IMR-90 (cell line): ENCODE data around the gene SGMS1. TPM values are rescaled to one million over a fixed set of nuclear protein-coding genes. Genes with fewer than 3 reads are reported as not detected.

Source experiments
- ATAC-seq: fragments of 200-7000 bp; cut with Tn5 transposase; 2 replicates; pipeline ENCODE4 v1.9.1; 2020; ENCODE audit warnings: low read depth, mild to moderate bottlenecking, moderate library complexity
- BruUV-seq: library from RNA; stranded (reverse); fragments of 400-500 nt; replicated peaks from 2 replicates; lab custom pipeline; 2021; lab: Mats Ljungman, UMichigan
- CTCF ChIA-PET: fragments of 300-600 bp; formaldehyde crosslinking; extraction: SDS; loops from one replicate; lab custom pipeline; 2021; ENCODE audit warnings: antibody characterized with exemption; lab: Yijun Ruan, JAX
- POLR2A ChIA-PET: fragments of 300-600 bp; sonication (Branson Sonifier 250); formaldehyde crosslinking; loops from one replicate; lab custom pipeline; 2022; ENCODE audit warnings: antibody characterized with exemption; ENCODE audit not compliant: unreplicated experiment; lab: Charles Lee
- DNase-seq: peaks from one replicate; pipeline ENCODE4 v3.0.0; 2013
- H2AFZ ChIP-seq: replicated peaks from 2 replicates; pipeline ENCODE3; 2013; ENCODE audit warnings: low read length, mild to moderate bottlenecking; ENCODE audit not compliant: poor library complexity
- H2AK5ac ChIP-seq: 2 replicates; pipeline ENCODE4 v1.6.1; 2013; ENCODE audit warnings: low read depth, low read length, inconsistent platforms
- H2AK9ac ChIP-seq: replicated peaks from 2 replicates; pipeline ENCODE3; 2013; ENCODE audit warnings: mild to moderate bottlenecking, low read depth, low read length, moderate library complexity; ENCODE audit not compliant: poor library complexity
- H2BK120ac ChIP-seq: 2 replicates; pipeline ENCODE4 v1.6.1; 2013; ENCODE audit warnings: low read depth, low read length, inconsistent platforms
- H2BK15ac ChIP-seq: 3 replicates; pipeline ENCODE4 v1.6.1; 2013; ENCODE audit warnings: low read depth, low read length, inconsistent platforms
- H2BK20ac ChIP-seq: 2 replicates; pipeline ENCODE4 v1.6.1; 2013; ENCODE audit warnings: low read depth, mild to moderate bottlenecking, inconsistent platforms, low read length, moderate library complexity
- H2BK5ac ChIP-seq: 2 replicates; pipeline ENCODE4 v1.6.1; 2013; ENCODE audit warnings: mild to moderate bottlenecking, low read depth, low read length, inconsistent platforms; ENCODE audit not compliant: poor library complexity, severe bottlenecking
- H3K14ac ChIP-seq: replicated peaks from 2 replicates; pipeline ENCODE4 v1.6.1; 2013; ENCODE audit warnings: low read depth, low read length, inconsistent platforms
- H3K18ac ChIP-seq: 2 replicates; pipeline ENCODE4 v1.6.1; 2013; ENCODE audit warnings: low read depth, low read length, control low read depth
- H3K23ac ChIP-seq: 2 replicates; pipeline ENCODE4 v1.6.1; 2013; ENCODE audit warnings: low read depth, low read length, inconsistent platforms
- H3K27ac ChIP-seq: 2 replicates; pipeline ENCODE4 v1.5.1; 2013; ENCODE audit warnings: mild to moderate bottlenecking, control low read depth, low read length; ENCODE audit not compliant: insufficient read depth
- H3K27me3 ChIP-seq: 2 replicates; pipeline ENCODE4 v1.6.1; 2013; ENCODE audit warnings: low read length; ENCODE audit not compliant: control insufficient read depth, insufficient read depth
- H3K36me3 ChIP-seq: 2 replicates; pipeline ENCODE4 v1.6.1; 2013; ENCODE audit warnings: low read length, mixed read lengths; ENCODE audit not compliant: control insufficient read depth, insufficient read depth
- H3K4ac ChIP-seq: 2 replicates; pipeline ENCODE4 v1.6.1; 2013; ENCODE audit warnings: low read depth, low read length, inconsistent platforms
- H3K4me1 ChIP-seq: 2 replicates; pipeline ENCODE4 v1.6.1; 2013; ENCODE audit warnings: low read length, mixed read lengths; ENCODE audit not compliant: control insufficient read depth, insufficient read depth
- H3K4me2 ChIP-seq: 2 replicates; pipeline ENCODE4 v1.6.1; 2013; ENCODE audit warnings: low read depth, mild to moderate bottlenecking, control low read depth, low read length, moderate library complexity
- H3K4me3 ChIP-seq: 2 replicates; pipeline ENCODE4 v1.5.1; 2013; ENCODE audit warnings: low read depth, mild to moderate bottlenecking, control low read depth, low read length, moderate library complexity; ENCODE audit not compliant: insufficient read depth
- H3K56ac ChIP-seq: 2 replicates; pipeline ENCODE4 v1.6.1; 2013; ENCODE audit warnings: low read length, inconsistent platforms; ENCODE audit not compliant: insufficient read depth; ENCODE audit errors: extremely low read depth
- H3K79me1 ChIP-seq, 2 experiments: 2 replicates each; pipeline ENCODE4 v1.6.1; 2013; ENCODE audit warnings: low read length in 2 of 2, inconsistent platforms in 1 of 2, low read depth in 1 of 2
- H3K9ac ChIP-seq: 2 replicates; pipeline ENCODE4 v1.6.1; 2013; ENCODE audit warnings: low read depth, low read length, control low read depth
- H3K9me1 ChIP-seq: 2 replicates; pipeline ENCODE4 v1.6.1; 2013; ENCODE audit warnings: low read length, inconsistent platforms; ENCODE audit not compliant: insufficient read depth
- H3K9me3 ChIP-seq: 2 replicates; pipeline ENCODE4 v1.6.1; 2013; ENCODE audit warnings: low read length; ENCODE audit not compliant: control insufficient read depth, insufficient read depth
- H4K20me1 ChIP-seq: 2 replicates; pipeline ENCODE4 v1.6.1; 2013; ENCODE audit warnings: low read length, inconsistent platforms; ENCODE audit not compliant: insufficient read depth
- H4K5ac ChIP-seq: 2 replicates; pipeline ENCODE4 v1.6.1; 2013; ENCODE audit warnings: mild to moderate bottlenecking, low read depth, low read length, control low read depth
- H4K8ac ChIP-seq, 2 experiments: 2 replicates each; pipeline ENCODE4 v1.6.1; 2013; ENCODE audit warnings: low read depth in 2 of 2, low read length in 2 of 2, control low read depth in 1 of 2, inconsistent platforms in 1 of 2
- H4K91ac ChIP-seq: 2 replicates; pipeline ENCODE4 v1.6.1; 2013; ENCODE audit warnings: low read depth, low read length, inconsistent platforms; ENCODE audit not compliant: insufficient read depth
- BHLHE40 ChIP-seq: fragments of 150-350 bp; IDR thresholded peaks from 2 replicates; pipeline ENCODE4 v1.6.1; 2016; ENCODE audit warnings: mild to moderate bottlenecking, low read depth, low read length
- CEBPB ChIP-seq: IDR thresholded peaks from 2 replicates; pipeline ENCODE4 v1.6.1; 2012; ENCODE audit warnings: low read depth, low read length, improper control_type of control experiment
- FOS ChIP-seq: fragments of 150-350 bp; IDR thresholded peaks from 2 replicates; pipeline ENCODE4 v1.6.1; 2016; ENCODE audit warnings: low read depth, low read length
- MAFK ChIP-seq: IDR thresholded peaks from 2 replicates; pipeline ENCODE4 v1.6.1; 2012; ENCODE audit warnings: low read depth, low read length, improper control_type of control experiment
- MAZ ChIP-seq: IDR thresholded peaks from 2 replicates; pipeline ENCODE4 v1.6.1; 2012; ENCODE audit warnings: low read depth, mild to moderate bottlenecking, low read length, improper control_type of control experiment, moderate library complexity, borderline replicate concordance
- RAD21 ChIP-seq: IDR thresholded peaks from 2 replicates; pipeline ENCODE4 v1.6.1; 2012; ENCODE audit warnings: low read length, improper control_type of control experiment
- RCOR1 ChIP-seq: IDR thresholded peaks from 2 replicates; pipeline ENCODE4 v1.6.1; 2012; ENCODE audit warnings: mild to moderate bottlenecking, low read length, improper control_type of control experiment; ENCODE audit not compliant: insufficient replicate concordance
- WGBS, 2 experiments: methylation state at CpG; one replicate each; pipeline versions ENCODE4 v1.1.5 to v1.1.7; 2013; ENCODE audit warnings: missing lambda C conversion rate in 2 of 2; ENCODE audit not compliant: insufficient read length in 1 of 2; ENCODE audit errors: extremely low coverage in 2 of 2; 5-methylcytosine and 5-hydroxymethylcytosine counted together
- dilution Hi-C: fragments of 300-500 bp; cut with HindIII; formaldehyde crosslinking; loops from one replicate; pipeline ENCODE4 v1.14.3; 2018; ENCODE audit warnings: low sequenced_read_pairs; ENCODE audit not compliant: unreplicated experiment
- in situ Hi-C: fragments of 300-500 bp; cut with MboI; formaldehyde crosslinking; loops from 3 replicates; pipeline ENCODE4 v1.14.3; 2019; ENCODE audit warnings: low sequenced_read_pairs, inconsistent platforms, mixed read lengths
- intact Hi-C: fragments of 100-400 bp; cut with micrococcal nuclease; formaldehyde crosslinking; loops from 2 replicates; pipeline ENCODE4 v1.10.0; 2022
- polyA plus RNA-seq, 3 experiments: library from polyadenylated mRNA; depleted of rRNA; stranded (reverse); fragments of >200 nt; gene quantifications; 2 replicates each; pipeline ENCODE4 v1.2.3, GENCODE V29; 2012; ENCODE audit warnings: low replicate concordance in 1 of 3
- total RNA-seq: library from RNA; depleted of rRNA; stranded (reverse); fragments of >200 nt; gene quantifications from 2 replicates; pipeline ENCODE4 v1.2.3, GENCODE V29; 2012
- TF ChIP-seq, protein P1 (sequence below): conservative IDR thresholded peaks from 2 replicates; pipeline ENCODE4 v1.5.1; 2012; ENCODE audit warnings: mild to moderate bottlenecking, low read depth, low read length, improper control_type of control experiment
- TF ChIP-seq, protein P2 (sequence below): fragments of 150-350 bp; IDR thresholded peaks from 2 replicates; pipeline ENCODE4 v1.6.1; 2016; ENCODE audit warnings: low read depth, mild to moderate bottlenecking, low read length, moderate library complexity, borderline replicate concordance
- TF ChIP-seq, protein P3 (sequence below): fragments of 150-350 bp; IDR thresholded peaks from 2 replicates; pipeline ENCODE4 v1.6.1; 2017; ENCODE audit warnings: mild to moderate bottlenecking, antibody characterized with exemption, low read length, low read depth

Gene SGMS1
- total and polyA plus RNA-seq, 2 of the 4 experiments (the other 2 are of a cell fraction), result 9.8 to 30.8 TPM

DNA sequence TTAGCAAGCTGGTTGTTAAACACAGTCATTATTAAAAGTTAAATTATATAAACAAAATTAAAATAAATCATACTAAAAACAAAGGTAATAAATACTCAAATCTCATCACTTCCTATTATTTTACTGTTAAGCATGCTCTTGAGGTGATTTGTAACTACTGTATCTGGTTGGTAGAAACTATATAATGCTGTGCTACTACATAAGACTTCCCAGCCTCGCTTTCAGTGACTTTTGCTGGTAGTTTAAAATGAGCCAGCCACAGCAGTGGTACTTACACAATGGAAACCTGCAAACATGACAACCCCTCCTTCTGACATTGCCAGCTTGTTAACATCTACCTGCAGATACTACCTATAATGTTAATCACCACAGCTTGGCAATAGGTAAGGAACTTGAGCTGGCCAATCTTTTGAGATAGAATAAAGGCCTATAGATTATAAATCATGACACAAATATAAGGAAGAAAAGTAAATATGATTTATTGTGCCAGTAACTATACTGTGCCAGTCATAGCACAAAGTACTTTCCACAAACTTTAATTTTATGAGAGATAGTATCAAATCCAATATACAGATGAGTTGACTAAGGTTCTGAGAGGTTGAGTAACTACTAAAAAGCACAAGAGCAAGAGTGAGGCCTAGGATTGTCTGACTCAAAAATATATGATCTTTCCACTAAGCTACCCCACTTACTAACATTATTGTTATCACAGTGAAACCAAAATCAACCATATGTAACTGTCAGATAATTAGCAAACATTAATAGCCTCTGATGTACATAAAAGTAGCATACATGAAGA, 191.3 kb downstream of the SGMS1 start:
- no peak overlapping the region for H3K18ac ChIP-seq
- TF ChIP-seq RCOR1 (no peak), BHLHE40 (no peak), MAZ (no peak), RAD21 (no peak), FOS (no peak), CEBPB (no peak), MAFK (no peak)
- TF ChIP-seq, protein P1, sequence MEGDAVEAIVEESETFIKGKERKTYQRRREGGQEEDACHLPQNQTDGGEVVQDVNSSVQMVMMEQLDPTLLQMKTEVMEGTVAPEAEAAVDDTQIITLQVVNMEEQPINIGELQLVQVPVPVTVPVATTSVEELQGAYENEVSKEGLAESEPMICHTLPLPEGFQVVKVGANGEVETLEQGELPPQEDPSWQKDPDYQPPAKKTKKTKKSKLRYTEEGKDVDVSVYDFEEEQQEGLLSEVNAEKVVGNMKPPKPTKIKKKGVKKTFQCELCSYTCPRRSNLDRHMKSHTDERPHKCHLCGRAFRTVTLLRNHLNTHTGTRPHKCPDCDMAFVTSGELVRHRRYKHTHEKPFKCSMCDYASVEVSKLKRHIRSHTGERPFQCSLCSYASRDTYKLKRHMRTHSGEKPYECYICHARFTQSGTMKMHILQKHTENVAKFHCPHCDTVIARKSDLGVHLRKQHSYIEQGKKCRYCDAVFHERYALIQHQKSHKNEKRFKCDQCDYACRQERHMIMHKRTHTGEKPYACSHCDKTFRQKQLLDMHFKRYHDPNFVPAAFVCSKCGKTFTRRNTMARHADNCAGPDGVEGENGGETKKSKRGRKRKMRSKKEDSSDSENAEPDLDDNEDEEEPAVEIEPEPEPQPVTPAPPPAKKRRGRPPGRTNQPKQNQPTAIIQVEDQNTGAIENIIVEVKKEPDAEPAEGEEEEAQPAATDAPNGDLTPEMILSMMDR, result no peak
- TF ChIP-seq, protein P2, sequence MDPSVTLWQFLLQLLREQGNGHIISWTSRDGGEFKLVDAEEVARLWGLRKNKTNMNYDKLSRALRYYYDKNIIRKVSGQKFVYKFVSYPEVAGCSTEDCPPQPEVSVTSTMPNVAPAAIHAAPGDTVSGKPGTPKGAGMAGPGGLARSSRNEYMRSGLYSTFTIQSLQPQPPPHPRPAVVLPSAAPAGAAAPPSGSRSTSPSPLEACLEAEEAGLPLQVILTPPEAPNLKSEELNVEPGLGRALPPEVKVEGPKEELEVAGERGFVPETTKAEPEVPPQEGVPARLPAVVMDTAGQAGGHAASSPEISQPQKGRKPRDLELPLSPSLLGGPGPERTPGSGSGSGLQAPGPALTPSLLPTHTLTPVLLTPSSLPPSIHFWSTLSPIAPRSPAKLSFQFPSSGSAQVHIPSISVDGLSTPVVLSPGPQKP, result no peak
- TF ChIP-seq, protein P3, sequence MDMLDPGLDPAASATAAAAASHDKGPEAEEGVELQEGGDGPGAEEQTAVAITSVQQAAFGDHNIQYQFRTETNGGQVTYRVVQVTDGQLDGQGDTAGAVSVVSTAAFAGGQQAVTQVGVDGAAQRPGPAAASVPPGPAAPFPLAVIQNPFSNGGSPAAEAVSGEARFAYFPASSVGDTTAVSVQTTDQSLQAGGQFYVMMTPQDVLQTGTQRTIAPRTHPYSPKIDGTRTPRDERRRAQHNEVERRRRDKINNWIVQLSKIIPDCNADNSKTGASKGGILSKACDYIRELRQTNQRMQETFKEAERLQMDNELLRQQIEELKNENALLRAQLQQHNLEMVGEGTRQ, result no peak
- no peak overlapping the region for H4K91ac ChIP-seq
- no peak overlapping the region for H3K4me2 ChIP-seq
- no peak overlapping the region for H3K4ac ChIP-seq
- H2BK5ac ChIP-seq, result no peak overlapping the region
- in situ Hi-C loops, result no loop called here
- no peaks in the 10 kb centered on the region for H3K36me3 ChIP-seq
- ChIA-PET CTCF (no interaction called here), POLR2A (no interaction called here)
- no peak overlapping the region for H3K56ac ChIP-seq
- H3K79me1 ChIP-seq, result peaks cover 0 to 3% of the 10 kb centered on the region in 2 experiments; a peak in 1 of 4 replicates
- H3K27me3 ChIP-seq, result no peaks in the 10 kb centered on the region
- no CpG with 5 or more reads among the region's 1 CpG for WGBS, 2 experiments
- no peak for DNase-seq
- no peak overlapping the region for H4K8ac ChIP-seq
- intact Hi-C loops, result loop anchor here (5.0 kb wide), 1 partner anchor 115 kb away; no protein-coding TSS in a partner anchor
- no TSS peak for BruUV-seq
- H2BK15ac ChIP-seq, result no peak overlapping the region
- peaks cover 5% of the 10 kb centered on the region for H3K4me1 ChIP-seq
- no peak overlapping the region for H2AK5ac ChIP-seq
- no peak overlapping the region for H2BK120ac ChIP-seq
- no peak overlapping the region for H2AFZ ChIP-seq
- H3K9me3 ChIP-seq, result no peaks in the 10 kb centered on the region
- no peak for ATAC-seq
- H3K9me1 ChIP-seq, result no peaks in the 10 kb centered on the region
- H3K4me3 ChIP-seq, result no peak overlapping the region
- no peak overlapping the region for H4K5ac ChIP-seq
- H3K14ac ChIP-seq, result no peak overlapping the region
- no peak overlapping the region for H2BK20ac ChIP-seq
- dilution Hi-C loops, result no loop called here
- H2AK9ac ChIP-seq, result no peak overlapping the region
- H3K23ac ChIP-seq, result no peak overlapping the region
- H4K20me1 ChIP-seq, result no peaks in the 10 kb centered on the region
- no peak overlapping the region for H3K9ac ChIP-seq
- H3K27ac ChIP-seq, result no peak overlapping the region
